ENCODE results near the gene ZNF578. TPM values are rescaled to one million over a fixed set of nuclear protein-coding genes. Genes with fewer than 3 reads are reported as not detected.
A peak's percentile ranks its signal among the peaks of the same experiment; 100 is the strongest.
"Not testable (repeated sequence)": the region's sequence is repeated elsewhere in the genome, so short reads cannot be mapped to it uniquely, and the experiment has no call there.

The ZNF578 gene
- 28.4 TPM for total RNA-seq

GRCh38 chr19:52453324-52454094 lies at the start of gene ZNF578:
ZNF578 (plus strand) TSS chr19:52453553; CDS start chr19:52501846, 48,293 bp downstream.
- DNase-seq, result peak; percentile 33

GRCh38 chr19:52410276-52410675 lies 43.1 kb upstream of the ZNF578 start:
- no peak for DNase-seq

- no peak for DNase-seq
Observed at GRCh38 chr19:52415711-52416110, 37.6 kb upstream of the ZNF578 start.

GRCh38 chr19:52428937-52429336 lies 24.4 kb upstream of the ZNF578 start, which contains the start of gene ZNF534:
ZNF534 (plus strand) TSS chr19:52429148; CDS start chr19:52431475, 2,327 bp downstream.
- no peak for DNase-seq

GRCh38 chr19:52442179-52442578 lies 11.2 kb upstream of the ZNF578 start:
- DNase-seq, result no peak

GRCh38 chr19:52444506-52444905 lies 8.8 kb upstream of the ZNF578 start:
- DNase-seq, result no peak

- DNase-seq, result no peak
Observed at GRCh38 chr19:52451241-52451640, 2.1 kb upstream of the ZNF578 start.

- no peak for DNase-seq
Observed at GRCh38 chr19:52464798-52465470, 11.6 kb downstream of the ZNF578 start.

- DNase-seq, result no peak
Observed at GRCh38 chr19:52473655-52474350, 20.4 kb downstream of the ZNF578 start.

GRCh38 chr19:52474351-52475127 lies 21.2 kb downstream of the ZNF578 start:
- DNase-seq, result no peak

GRCh38 chr19:52484111-52484743 lies 30.9 kb downstream of the ZNF578 start:
- not testable (repeated sequence) for DNase-seq

GRCh38 chr19:52485064-52485463 lies 31.7 kb downstream of the ZNF578 start:
- DNase-seq, result not testable (repeated sequence)

GRCh38 chr19:52485561-52486240 lies 32.3 kb downstream of the ZNF578 start:
- not testable (repeated sequence) for DNase-seq

GRCh38 chr19:52492201-52492993 lies 39.0 kb downstream of the ZNF578 start:
- DNase-seq, result no peak

GRCh38 chr19:52492994-52493470 lies 39.7 kb downstream of the ZNF578 start:
- no peak for DNase-seq

- no peak for DNase-seq
Observed at GRCh38 chr19:52494518-52494917, 41.2 kb downstream of the ZNF578 start.

- DNase-seq, result no peak
Observed at GRCh38 chr19:52498571-52498970, 45.2 kb downstream of the ZNF578 start.

- not testable (repeated sequence) for DNase-seq
Observed at GRCh38 chr19:52500474-52500873, 47.1 kb downstream of the ZNF578 start.

GRCh38 chr19:52500991-52501390 lies 47.6 kb downstream of the ZNF578 start:
- DNase-seq, result not testable (repeated sequence)

- no peak for DNase-seq
Observed at GRCh38 chr19:52507266-52507665, 53.9 kb downstream of the ZNF578 start.

All from occipital lobe (tissue), 2 donors.